HG03045 (cell line): ENCODE measurements around the gene MXRA7.

Experiments
- ATAC-seq: cut with Tn5 transposase; IDR thresholded peaks from one replicate; pipeline ENCODE4 v1.9.1; 2021; ENCODE audit warnings: mild to moderate bottlenecking, moderate library complexity; ENCODE audit not compliant: unreplicated experiment

Gene MXRA7

DNA sequence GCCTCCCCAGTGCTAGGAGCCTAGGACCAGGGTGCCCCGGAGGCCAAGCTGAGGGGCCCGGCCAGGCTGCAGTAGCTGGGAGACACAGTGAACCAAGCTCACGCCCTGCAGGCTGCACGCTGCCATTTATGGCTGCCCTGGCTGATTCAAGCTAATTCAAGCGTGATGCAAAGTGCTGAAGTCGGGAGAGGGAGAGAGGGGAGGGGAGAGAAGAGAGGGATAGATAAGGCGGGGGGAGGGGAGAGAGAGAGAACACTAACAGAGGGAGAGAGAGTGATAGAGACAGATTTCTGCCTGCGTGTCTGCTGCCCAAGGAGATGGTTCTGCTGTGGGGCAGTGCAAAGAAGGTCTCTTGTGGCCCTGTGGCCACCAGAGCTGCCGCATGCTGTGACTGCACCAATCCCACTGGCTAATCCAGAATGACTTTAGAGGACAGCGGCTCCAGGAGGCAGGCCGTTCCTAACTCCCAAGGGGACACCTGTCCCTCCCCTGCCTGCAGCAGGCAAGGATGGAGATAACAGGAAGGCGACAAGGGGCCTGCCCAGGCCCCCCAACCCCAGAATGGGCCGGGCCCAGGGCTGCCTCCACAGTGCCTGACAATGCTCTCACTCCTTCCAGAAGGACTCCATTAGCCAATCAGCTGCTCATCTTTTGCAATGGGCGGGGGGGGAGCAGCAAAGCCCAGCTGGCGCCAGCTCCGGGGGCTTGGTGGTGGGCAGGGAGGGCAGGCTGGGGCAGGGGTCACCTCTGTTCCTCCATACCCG lies 12.9 kb downstream of the MXRA7 start:
- no peak for ATAC-seq

DNA sequence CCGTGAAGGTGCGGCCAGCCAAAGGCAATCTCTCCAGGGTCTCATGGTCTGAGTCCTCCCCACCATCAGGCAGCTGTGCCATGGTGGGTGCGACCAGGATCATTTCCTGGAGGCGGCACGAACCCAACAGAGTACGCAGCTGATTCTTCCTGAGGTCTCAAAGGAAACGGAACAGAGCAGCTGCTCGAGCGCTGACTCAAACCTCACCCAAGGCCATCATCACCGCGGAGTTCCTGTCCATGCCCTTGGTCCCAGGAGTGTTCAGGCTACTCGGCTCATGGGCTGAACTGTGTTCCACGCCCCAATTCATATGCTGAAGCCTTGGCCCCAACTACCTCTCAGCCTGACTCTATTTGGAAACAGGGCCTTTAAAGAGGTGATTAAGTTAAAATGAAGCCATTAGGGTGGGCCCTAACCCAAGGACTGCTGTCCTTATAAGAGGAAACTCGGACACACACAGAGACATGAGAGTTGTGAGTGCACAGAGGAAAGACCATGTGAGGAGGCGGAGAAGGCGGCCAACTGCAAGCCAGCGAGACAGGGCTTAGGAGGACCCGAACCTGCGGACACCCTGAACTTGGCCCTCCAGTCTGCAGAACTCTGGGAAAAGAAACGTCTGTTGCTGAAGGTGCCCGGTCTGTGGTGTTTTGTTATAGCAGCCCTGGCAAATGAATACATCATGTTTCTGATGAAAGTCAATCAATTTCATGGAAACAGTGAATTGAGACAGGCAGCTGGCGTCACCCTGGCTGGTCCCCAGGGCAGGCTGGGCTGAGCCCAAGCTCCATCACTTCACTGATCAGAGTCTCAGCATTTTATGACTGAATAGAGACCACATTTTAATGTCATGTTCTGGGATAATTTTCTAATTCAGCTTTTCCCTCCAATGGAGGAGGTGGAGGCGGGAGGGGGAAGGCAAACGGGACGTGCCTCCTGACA lies 13.7 kb downstream of the MXRA7 start:
- ATAC-seq = no peak

DNA sequence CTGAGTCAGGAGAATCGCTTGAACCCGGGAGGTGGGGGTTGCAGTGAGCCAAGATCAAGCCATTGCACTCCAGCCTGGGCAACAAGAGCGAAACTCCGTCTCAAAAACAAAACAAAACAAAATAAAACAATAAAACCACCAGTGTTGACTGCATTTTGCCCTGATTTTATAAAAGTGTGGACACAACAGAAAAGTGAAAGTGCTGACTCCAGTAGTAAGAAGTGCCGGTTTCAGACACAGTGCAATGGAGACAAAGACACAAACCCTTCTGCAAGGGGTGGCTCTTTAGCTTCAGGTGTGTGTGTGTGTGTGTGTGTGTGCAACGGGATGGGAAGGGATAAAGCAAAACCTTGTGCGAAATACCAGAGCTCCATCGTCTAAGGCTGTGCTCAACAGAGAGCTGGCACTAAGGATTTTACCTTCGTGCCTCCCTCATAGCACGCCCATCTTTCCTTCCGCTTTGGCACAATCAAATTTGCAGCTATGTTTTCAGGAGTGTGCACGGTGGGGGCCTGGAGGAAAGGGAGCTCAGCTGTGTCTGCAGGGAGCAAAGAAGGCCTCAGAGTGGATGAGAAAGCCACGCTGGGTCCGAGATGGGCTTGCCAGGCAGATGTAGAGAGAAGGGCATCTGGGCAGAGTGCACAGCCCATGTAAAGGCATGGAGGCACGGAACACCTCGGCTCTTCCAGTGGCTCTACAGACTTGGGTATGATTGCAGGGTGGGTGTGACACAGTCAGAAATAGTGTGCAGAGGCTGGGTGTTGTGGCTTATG lies 15.5 kb downstream of the MXRA7 start:
- no peak for ATAC-seq

DNA sequence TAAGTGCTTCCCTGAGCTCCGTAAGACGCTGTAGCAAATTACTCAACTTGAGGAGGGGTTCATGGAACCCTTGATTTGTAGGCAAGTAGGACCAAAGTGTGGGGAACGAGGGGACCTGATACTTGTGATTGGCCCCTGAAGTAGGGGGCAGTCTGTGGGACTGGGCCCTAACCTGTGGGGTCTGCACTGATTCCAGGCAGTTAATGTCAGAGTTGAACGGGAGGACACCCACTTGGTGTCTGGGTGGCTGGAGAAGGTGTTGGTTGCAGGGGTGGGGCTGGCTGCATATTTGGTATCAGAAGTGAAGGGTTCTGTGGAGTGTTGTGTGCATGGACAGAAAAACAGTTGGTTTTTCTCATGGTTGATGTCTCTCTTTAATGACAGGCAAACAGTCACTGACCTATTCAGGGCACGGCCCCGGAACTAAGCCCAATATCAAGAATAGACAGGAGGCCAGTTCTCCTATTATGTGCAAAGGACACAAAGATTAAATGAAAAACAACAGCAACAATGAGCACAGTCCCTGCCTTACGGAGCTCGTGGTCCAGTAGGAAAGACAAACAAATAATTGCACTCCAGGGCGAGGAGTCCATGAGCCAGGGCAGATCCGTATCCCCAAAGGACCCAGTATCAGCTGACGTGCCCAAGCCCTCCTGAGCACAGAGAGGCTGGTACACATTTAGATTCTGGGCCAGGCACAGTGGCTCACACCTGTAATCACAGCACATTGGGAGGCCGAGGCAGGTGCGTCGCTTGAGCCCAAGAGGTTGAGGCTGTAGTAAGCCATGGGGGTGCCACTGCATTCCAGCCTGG lies 19.2 kb downstream of the MXRA7 start:
- no peak for ATAC-seq

DNA sequence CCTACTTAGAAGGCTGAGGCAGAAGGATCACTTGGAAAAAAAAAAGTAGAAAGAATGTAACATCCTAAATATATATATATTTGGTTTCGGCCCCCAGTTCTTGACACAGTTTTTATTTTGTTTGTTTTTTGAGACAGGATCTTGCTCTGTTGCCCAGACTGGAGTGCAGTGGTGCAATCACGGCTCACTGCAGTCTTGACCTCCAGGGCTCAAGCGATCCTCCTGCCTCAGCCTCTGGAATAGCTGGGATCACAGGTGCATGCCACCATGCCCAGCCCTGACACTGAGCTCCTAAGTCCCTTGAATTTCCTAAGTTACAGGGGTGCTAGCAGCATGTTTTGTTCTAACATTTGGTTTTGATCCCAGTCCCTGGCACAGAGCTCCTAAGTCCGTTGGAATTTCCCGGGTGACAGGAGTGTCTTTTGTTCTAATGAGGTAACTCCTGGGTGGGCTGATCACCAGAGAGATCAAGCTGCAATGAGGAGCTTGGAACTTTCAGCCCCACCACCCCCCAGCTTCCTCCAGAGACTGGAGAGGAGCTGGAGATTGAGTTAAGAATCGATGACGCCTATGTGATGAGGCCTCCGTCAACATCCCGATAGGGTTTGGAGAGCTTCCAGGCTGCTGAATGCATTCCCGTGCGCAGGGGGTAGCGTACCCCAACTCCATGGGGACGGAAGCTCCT lies 20.0 kb downstream of the MXRA7 start:
- ATAC-seq = no peak

DNA sequence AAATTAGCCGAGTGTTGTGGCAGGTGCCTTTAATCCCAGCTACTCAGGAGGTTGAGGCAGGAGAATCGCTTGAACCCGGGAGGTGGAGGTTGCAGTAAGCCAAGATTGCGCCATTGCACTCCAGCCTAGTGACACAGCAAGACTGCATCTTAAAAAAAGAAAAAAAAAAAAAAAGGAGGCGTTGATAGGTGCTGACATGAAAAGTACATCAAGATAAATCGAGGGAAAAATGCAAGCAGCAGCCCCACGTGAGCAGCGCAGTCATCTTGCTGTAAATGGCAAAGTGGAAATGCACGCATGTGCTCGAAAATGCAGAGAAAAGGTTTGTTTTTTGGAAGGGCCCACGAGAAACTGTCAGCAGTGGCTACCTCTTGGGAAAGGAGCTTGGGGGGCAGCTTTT lies 20.9 kb downstream of the MXRA7 start:
- no peak for ATAC-seq

DNA sequence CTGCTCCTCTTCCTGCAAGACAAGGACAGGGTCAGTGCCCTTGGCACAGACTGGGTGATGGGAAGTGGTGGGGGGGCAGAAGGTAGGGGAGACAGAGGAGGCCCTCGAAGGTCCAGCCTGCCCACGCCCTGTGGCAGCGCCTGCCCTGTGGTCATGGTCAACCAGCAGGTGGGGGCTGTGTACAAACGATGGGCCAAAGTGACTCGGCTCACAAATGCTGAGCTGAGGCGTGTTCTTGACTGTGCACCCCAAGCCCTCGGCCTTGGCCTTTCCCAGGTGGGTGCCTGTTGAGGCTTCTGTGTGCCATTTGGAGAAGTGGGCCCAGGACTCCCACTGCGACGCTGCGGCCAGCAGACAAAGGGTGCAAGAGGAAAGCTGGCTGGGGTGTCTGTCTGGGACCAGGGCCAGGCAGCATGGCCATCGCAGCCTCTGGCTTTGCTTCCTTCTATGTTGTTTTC lies 22.6 kb downstream of the MXRA7 start:
- ATAC-seq = no peak

DNA sequence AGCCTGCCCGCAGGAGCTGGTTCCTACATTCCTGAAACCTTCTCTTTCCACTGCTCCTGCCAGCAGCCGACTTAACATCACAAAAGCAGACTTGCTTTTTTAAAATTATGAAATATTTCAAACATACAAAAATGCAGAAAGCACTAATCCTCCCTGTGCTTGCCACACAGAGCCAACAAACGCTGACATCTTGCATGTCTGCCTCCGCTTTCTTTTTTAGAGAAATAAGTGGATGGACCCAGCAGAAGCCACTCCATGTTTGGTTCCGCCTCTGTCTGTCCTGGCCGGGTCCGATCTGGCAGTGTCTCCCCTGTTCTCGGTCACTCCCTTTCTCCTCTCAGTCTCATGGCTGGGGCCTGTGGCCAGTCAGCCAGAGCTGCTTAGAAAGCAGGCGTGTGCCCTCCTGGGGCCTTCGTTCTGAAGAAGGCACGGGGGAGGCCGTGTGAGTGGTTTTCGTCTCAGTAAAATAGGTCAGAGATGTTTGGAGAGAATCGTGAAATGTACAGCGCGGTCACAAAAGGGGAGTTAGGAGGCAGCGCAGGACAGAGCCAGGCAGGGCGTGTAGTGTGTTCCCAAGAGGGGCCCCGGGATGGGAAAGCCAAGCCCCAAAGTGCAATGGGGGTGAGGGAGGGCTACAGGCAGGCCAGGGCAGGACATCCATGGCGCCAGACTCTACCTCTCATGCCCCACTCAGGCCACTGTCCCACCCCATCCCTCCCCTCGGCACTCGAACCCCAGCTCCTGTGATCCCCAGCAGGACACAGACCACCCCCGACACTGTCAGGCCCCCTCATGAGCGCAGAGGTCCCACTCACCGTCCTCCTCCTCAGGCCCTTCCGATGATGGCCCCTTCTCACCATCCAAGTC lies 23.2 kb downstream of the MXRA7 start:
- ATAC-seq = no peak

DNA sequence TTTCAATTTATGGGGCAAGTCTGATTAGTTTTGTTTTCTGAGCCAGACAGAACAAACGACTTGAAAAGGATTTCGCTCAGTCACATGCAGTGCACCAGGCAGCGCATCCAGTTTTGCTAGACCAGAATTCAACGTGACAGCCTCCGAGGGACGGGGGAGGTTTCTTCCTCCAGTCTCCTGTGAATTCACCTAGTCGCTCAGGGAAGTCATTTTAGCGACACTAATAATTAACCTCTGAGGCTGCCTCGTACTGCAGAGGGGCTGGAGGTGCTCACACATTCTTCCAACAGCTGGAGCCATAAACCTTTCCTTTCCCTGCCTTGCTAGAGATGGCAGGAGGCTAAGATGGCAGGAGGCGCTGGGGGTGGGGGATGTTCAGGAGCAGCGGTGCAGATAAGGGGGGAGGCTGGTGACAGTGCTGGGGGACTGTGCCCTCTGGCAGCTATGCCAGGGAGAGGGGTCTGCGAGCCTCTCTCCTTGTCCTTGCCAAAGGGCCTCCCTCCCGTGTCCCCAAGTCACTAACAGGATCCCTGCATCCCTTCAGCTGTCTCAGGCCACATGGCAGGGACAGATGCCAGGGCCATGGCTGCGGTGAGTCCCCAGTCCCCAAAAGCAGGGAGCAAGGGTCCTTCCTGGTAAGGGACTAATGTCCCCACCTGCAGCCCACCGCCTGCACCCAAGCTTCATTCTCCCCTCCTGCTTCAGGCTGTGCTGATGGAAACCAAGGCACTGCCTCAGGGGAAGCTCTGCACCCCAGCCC lies 24.0 kb downstream of the MXRA7 start:
- no peak for ATAC-seq

DNA sequence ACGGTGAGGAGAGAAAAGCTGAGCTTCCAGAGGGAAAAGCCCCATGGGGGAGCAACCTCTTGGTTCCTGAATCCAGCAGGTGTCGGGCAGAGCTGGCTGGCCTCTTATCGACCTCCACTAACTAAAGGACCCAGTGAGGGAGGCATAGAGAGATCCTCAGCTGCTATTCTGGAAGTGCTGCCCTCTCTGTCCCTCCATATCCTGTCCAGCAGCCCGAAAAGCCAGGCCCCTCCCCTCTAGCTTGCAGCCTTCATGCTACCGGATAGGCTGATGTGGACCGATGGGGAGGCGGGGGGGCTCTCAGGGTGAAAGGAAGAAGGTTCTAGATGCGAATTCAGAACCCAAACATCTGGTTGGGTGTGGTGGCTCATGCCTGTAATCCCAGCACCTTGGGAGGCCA lies 24.9 kb downstream of the MXRA7 start:
- no peak for ATAC-seq

DNA sequence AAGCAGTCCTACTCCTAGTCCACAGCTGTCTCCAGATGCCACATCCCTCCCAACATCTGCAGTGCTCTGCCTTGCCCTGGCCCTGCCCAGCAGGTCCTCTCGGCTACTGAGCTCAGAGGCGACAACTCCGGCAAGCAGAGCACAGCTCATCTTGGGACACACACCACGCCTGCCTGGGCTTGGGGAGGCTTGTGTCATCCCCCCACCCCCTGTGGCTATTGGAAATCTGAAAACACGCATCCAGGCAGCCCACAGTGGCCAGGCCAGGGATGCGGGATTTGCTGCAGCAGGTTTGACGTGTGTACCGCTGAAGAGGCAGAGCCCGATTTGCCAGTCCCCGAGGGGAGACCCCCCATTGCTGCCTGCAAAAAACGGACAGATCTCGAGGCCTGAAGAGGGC lies 25.4 kb downstream of the MXRA7 start:
- no peak for ATAC-seq

DNA sequence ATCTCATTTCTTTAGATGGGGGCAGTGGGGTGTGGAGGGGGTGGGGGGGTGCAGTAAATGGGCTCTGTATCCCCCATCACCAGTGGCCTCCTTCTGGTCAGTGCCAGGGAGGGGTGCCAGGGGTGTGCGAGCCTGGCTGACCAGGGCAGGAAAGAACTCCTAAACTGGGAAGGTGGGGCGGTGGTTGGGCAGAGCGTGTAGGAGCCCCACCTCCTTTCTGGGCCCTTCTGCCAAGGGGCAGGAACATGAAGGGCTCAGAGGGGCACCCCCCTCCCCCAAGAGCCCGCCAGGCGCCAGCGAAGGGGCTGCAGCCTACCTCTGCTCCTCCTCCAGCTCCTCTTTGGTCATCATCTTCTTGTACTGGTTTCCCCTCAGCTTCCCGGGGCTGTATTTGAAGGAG lies 26.0 kb downstream of the MXRA7 start:
- no peak for ATAC-seq

DNA sequence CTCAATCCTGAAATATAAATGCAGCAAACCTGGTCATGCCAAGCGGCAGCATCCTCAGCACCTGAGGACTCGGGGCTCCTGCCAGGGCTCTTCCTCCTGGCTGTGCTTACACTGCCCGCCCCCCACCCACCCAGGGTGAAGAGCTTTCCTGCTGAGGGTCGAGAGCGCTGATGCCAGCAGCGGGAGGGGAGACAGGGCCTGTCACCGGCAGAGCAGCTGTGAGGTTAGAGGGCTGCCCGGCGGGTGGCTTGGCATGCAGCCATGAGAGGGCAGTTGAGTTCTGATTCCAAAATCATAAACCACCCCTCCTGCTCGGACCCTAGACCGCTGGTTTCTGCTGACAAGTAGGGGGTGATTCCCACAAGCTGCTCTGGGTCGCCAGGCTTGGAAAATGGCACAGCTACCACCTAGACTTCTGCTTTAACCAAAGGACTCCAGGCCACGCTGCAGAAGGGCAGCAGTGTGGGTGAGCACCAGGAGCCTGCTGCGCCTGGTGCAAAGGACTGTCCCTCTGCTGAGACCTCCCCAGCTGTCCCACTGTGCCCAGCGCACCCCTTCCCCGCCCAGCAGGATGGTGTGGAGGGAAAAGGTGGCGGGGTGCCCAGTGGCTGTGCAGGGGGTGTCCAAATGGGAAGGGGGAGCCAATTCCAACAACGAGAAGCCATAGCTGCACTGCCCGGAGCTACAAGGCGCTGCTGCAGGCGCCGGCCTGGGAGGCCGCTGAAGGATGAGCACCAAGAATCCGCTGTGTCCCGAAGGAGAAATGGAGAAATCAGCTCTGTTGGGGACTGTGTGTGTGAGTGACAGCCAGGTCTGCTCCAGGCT lies 26.6 kb downstream of the MXRA7 start:
- no peak for ATAC-seq

DNA sequence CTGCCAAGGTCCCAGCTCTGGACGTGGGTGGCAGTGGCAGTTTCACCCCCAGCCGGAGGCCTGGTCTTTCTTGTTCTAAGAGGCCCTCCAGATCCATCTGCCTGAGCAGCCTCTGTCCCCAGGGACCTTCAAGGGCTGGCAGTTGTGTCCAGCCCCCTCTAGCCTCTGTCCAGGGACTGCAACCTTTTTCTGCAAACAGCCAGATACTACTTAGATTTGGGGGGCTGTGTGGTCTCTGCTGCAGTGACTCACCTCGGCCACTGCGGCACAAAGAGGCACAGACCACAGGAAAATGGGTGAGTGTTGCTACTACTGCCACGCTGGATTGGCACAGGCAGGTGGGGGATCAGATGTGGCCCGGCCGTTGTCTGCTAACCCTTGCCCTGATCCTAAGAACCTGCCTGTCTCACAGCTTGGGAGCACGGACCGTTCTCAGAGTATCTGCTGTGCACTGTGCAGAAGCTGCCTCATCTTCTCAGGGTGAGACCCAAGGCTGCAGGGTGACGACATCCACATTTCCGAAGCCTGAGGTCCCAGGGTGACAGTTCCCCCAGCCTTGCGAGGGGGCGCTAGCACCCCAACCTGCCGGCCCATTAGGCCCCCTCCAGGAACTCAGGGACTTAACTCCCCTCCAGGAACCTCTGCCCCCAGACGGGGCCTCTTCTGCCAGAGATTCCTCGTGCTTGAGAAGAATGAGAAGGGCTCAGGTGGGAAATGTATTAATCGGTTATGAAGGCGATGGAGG lies 27.6 kb downstream of the MXRA7 start:
- no peak for ATAC-seq

DNA sequence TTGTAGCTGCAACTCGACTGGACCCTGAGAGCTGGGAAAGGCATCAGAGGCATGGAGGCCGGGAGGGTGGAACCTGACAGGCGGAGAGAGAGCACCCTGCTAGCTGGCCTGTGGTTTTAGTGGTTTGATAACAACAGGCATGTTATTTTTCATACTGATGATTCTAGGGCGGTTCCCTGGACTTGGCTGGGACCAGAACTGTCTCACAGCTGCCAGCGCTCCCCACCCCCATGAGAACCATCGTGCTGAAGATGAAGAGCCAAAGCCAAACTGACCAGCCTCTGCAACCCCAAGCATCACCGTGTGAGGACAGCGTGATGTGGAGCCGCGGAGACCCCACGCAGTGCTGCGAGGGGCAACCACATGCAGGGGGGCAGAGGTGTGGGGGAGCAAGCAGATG lies 28.5 kb downstream of the MXRA7 start:
- ATAC-seq = no peak

DNA sequence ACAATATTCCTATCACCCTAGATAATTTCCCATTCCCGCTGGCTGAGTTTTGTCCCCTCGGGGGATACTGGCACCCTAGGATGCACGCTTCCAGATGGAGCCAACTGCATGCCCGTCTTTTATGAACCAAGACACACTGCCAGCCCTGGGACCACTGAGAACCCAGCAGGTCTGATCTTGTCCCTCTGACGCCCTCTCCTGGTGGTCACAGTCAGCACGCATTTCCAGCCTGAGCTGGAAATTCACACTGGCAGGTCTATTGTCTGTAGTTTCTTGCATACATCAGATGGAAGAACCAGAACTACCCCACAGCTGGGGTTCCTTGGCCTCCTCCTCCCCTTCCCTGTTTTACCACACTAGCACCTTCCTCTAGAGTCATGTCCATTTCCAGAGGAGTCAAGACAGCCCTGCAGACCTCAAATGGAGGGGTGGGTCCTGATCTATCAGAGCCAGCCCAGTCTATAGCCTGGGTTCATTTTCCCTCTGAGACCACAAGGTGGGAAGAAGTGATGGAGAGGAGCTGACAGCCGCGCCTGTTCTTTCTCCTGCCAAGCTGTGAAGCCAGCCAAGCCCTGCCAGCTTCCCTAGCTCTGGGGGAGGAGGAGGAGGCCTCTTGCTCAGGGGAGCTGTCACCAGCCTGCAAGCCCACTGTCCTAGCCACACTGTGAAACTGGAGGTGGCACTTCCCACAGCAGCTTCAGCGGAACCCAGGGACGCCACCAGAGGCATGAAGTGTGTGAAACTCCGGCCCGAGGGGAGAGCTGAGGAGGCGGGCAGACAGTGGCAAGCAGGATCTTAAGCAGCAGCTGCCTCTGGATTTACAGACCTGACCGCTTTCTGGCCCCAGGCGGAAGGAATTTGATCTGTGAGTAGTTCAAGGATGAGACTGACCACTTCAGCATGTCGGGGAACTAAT lies 29.3 kb downstream of the MXRA7 start:
- no peak for ATAC-seq
